ENCODE results near the gene IKBKE.
A peak's percentile ranks its signal among the peaks of the same experiment; 100 is the strongest.

The IKBKE gene

GRCh38 chr1:206497774-206498173 lies 27.5 kb downstream of the IKBKE start:
- DNase-seq: no peak

GRCh38 chr1:206498685-206499084 lies 28.4 kb downstream of the IKBKE start:
- DNase-seq: no peak

DNA sequence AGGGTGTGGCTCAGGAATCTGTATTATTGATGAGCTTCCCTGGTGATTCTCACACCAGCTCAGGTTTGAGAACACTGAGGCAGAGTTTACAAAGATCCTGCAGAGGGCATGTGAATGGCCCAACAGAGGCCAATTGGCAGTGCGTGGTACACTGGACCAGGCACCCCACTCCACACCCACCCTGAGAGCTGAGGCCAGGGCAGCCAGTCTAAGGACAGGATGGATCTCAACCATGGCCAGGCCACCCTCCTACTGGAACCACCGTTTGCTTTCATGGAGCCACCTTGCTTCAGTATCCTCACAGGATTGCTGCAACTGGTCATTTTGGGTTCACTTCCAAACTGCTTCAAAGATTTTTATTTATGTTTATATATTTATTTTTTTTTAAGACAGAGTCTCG lies 29.8 kb downstream of the IKBKE start:
- no peak for DNase-seq

DNA sequence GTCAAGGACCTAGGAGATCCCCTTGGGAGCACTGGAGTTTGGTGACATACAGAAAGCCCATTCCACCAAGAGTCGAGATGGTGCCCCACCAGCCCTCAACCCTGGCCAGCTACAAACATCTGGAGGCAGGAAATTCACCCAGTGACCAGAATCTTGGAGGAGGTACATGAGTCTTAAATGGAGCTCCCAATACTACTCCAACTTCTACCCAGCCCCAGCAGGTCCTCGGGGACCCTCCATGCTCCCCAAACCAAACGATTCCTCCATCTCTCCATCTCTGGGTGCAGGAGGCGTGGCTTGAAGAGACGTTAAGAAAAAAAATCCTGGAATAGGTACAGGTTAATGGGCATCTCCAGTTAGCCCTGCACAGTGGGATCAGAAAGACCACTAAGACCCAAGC lies 31.6 kb downstream of the IKBKE start:
- DNase-seq: no peak

DNA sequence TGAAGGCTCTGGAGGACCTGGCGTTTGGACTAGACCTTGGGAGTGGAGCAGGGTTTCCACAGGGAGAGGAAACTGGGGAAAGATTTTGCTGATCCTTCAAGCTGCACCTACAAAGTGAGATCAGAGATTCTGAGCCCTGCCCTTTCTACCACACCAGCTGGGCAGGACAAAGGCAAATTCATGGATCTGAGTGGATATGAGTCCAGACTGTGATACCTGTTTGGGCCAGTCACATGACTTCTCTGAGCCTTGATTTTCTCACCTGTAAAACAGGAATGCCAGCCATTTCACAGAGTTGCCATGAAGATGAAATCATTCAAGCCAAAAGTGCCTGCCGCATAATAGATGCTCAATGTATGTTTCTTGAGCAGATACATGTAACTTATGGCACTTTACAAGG lies 32.1 kb downstream of the IKBKE start:
- DNase-seq: no peak

DNA sequence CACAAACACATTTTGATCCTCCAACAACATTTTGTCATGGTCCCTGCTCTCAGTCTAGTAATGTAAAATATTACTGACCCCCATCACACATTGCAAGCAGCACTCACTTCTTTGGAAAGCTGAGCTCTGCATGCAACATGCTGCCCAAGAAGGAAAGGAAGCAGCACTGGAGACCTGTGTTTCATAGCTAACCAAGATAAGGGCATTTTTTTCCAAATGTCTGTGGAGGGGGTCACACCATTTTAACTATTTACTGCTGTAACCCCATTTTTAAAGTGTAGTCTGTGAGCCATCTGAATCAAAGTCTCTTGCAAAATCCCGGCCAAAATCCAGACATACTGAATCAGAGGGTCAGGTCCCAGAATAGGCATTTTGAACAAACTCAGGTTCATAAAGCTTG lies 32.5 kb downstream of the IKBKE start:
- no peak for DNase-seq

DNA sequence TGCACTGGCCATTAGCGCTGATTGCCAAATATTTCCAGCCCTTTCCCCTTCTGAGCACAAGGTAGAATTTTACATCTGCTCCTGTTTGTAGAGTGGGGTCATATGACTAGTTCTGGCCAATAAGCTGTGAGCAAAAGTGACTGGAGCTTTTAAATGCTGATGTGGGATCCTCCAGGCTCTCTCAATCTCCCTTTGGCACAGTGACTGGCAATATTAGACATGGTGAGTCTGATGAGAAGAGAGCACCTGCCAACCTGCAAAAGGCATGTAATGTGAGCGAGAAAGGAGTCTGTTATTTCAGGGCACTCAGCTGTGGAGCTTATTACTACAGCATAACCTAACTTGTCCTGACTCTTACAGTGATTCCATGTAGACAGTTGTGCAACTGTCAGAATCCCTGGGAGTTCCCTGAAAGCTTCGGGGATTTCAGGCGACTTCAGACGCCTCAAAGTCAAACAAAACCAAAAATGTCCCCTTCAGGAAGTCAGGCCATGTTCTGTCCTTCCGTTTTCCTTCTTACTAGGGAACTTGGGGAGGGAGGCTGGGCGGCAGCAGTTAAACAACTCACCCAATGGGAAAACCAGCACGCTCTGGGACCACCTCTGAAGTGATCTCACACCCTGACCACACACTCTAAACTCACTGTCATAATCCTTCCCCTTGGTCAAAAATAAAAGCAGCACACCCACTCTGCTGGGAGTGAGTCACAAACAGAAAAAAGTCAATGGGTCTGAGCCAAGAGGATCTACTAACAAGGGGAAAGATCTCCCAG lies 33.5 kb downstream of the IKBKE start:
- peak; percentile 75 for DNase-seq

GRCh38 chr1:206504363-206504713 lies 34.1 kb downstream of the IKBKE start:
- no peak for DNase-seq

GRCh38 chr1:206505702-206506355 lies 35.6 kb downstream of the IKBKE start:
- DNase-seq: no peak

DNA sequence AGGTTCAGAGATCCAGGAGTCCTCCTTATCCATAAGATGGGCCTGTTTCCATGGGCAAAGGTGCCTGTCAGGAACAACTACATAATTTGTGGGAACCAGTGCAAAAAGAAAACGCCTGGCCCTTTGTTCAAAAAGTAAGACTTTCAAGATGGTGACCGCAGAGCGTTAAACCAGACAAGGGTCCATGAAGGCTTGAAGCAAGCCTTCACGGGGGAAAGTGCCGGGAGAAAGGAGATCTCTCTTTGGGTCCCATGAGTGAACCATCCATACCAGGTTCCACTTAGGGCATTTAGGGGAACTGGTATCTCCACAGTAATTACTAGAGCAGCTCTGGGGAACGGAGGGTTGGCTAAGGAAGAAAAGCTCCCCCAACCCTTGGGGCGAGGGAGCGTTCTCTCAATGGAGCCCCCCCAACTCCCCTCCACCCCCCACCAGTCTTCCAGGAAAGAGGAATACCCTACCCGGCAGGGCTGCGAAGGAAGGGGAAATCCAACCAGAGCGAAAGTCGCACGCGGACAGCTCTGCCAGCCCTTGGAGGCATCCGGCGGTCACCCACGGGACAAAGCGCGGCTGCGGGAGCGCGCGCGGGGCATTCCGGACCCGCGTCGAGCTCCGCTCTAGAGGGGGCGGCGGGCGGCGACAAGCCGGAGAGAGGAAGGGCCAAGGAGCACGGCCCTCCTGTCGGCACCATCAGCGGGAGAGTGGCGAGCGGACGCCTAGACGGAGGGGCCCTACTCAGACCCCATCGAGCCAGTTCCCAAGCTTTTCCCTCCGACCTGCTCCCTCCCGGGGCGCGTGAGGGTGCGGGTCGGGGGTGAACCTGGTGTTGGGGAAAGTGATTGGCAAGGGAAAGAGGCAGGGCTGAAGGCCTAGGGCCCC lies 36.4 kb downstream of the IKBKE start:
- peak; percentile 48 for DNase-seq

DNA sequence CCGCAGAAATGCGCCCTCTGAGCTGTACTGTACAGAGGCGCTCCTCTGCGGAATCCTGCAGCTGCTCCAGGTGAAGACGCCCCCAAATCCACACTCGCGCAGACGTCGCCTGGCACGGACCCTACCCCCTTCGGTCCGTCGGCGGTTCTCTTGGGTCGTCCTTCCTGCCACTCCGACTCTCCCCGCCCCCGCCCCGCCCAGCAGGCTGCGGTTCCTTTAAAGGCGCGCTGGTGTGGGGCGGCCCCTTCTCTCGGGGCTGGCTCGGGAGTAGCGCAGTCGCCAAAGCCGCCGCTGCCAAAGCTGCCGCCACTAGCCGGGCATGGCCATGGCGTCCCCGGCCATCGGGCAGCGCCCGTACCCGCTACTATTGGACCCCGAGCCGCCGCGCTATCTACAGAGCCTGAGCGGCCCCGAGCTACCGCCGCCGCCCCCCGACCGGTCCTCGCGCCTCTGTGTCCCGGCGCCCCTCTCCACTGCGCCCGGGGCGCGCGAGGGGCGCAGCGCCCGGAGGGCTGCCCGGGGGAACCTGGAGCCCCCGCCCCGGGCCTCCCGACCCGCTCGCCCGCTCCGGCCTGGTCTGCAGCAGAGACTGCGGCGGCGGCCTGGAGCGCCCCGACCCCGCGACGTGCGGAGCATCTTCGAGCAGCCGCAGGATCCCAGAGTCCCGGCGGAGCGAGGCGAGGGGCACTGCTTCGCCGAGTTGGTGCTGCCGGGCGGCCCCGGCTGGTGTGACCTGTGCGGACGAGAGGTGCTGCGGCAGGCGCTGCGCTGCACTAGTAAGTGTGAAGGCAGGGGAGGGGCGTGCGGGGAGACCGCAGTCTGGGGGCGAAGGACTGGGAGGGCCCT lies 37.2 kb downstream of the IKBKE start, which contains the start of gene RASSF5:
TSS of gene RASSF5 (plus strand) at position 248 of the 846 bp plus-strand sequence. CDS start at position 320, 72 bp downstream.
- peak; percentile 92 for DNase-seq

DNA sequence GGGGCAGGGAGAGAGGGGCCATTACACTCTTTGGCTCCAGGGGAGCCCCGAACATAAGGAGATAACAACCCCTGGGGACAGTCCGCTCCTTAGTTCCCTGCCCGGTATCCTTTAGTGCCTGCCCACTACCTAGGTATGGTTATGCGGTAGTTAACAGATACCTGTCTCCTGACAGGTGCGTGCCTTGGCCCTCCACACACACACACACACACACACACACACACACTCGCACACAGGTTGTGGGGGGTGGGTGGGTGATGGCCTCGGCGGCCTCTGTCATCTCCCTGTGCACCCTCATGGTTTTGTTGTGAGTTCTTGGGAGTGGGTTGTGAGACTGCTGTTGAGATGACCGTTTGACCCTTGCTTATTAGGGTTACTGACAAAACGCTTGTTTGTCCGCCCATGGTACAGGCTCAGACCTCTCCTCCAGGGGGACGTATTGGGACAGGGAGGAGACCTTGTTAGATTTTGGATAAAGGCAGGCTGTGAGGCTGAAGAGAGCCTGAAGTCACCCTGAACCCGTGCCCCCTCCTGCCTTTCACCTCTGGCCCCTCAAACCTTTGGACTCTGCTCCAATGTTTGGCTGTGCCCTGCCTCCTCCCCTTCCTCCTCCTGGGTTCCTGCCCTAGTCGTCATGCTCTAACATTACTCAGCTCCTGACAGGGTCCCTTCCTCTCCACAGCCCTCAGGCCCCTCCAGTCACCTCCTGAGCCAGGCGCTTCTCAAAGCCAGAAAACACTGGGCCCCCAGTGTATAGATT lies 38.0 kb downstream of the IKBKE start:
- DNase-seq: no peak

GRCh38 chr1:206508956-206509355 lies 38.7 kb downstream of the IKBKE start:
- DNase-seq: no peak

DNA sequence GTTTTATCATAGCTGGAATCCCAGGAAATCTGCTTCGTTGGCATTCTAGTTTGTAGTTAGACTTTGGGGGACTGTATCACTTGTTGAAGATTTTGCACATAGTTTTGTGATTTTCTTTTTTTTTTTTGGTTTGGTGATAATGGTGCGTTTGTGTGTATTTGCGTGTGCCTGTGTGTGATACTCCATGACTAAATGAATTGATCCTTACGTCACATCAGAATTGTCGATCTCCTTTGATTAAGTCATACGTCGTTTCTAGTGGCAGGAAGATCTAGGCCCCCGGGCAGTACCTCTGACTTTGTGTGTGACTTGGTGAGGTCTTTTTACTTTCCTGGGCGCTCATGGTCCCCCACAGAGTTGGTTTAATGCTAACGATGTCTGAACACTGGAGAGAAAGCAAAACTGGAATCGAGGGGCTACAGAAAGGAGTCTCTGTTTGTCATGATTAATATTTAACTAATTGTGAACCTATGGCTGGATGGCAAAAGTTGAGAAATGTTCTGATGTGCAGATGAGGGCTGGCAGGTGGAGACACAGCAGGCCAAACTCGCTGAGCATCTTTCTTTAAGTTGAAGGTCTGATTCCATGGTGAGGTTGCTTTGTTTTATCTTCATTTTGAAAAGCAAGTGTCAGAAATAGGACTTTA lies 39.5 kb downstream of the IKBKE start:
- DNase-seq: no peak

- DNase-seq: no peak
These were observed 40.1 kb downstream of the IKBKE start for GRCh38 chr1:206510371-206510770.

- DNase-seq: no peak
These were observed 41.2 kb downstream of the IKBKE start for GRCh38 chr1:206511362-206512057.

DNA sequence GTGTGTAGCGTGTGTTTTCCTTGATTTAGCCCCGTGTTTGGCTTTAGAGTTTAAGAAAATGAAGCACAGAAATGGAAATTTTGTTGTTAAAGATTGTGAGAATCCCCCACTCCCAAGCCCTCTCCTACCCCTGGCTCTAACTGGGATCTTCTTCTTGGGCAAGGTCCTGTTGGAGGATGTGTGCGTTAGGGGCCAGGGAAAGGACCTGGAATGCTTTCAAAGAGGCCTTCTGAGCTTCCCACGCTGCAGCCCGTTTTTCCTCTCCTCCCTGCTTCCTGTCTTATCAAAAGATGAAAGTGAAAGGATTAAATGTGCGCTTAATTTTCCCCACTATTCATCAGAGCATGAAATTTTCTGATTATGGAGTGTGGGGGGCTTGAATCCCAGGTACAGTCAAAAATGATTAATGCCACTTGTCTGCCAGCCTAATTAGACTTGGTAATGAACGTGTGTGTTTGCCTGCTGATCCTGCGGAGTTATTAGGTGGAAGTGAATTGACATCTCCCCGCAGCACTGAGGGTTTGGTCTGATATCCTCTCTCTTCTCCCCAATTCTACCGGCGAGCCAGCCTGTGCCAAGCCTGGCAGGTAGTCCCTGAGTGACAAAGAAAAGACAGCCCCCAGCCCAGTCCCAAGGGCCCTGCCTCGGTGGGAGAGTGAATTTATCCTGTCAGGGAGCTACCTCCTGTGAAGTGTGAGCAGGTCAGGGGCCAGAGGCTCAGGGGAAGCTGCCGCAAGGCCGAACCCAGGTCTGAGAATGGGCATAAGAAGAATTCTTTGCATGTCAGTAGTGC lies 42.0 kb downstream of the IKBKE start:
- DNase-seq: no peak

- DNase-seq: no peak
These were observed 42.5 kb downstream of the IKBKE start for GRCh38 chr1:206512851-206513180.

DNA sequence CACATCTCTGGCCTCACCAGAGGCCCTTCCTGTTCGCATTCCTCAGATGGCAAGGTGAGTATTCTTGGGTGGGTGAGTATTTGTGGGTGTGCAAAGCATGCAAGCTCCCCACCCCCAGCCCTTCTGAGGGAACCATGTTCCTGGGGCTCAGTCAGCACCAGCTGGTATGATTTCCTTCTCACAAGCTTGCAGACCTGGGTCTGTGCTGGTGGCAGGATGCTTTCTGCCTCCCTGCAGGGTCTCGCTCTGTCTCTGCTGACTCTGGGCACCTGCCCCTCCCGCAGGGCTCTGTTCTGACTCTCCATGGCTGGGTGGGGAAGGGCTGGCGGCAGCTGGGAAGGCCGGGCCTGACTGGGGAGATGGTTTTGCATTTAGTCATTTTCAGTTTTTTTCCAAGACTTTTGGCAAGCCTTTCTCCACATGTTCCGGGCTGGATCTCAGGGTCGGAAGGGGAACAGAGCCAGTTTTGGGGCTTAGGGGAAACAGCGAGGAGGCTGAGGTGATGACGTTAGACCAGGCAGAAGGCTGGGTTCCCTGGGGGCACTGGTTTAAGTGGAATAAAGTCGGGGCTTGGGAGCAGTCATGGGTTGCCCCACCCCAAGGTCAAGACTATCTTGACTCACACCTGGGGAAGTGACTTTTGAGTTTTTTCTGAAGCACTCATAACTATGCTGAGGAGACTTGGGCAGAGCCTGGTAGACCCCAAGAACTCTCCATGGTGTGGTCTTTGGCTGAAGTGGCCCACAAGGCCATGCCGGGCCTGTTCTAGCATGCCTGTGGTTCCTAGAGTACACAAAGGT lies 43.2 kb downstream of the IKBKE start:
- no peak for DNase-seq

All from stimulated activated CD8-positive, alpha-beta memory T cell treated with anti-CD3 and anti-CD28 coated beads, Interleukin-4, amount 100 ng/mL, for 48 hours (primary cell).